GM19455 (cell line): ENCODE measurements around the gene KLHL6.

Experiments used
- ATAC-seq: cut with Tn5 transposase; IDR thresholded peaks from one replicate; pipeline ENCODE4 v1.9.1; 2021; ENCODE audit not compliant: unreplicated experiment

KLHL6 gene

GRCh38 chr3:183508821-183509220 lies 46.7 kb downstream of the KLHL6 start:
- no peak for ATAC-seq

GRCh38 chr3:183507551-183507950 lies 48.0 kb downstream of the KLHL6 start:
- no peak for ATAC-seq

GRCh38 chr3:183506674-183507320 lies 48.7 kb downstream of the KLHL6 start:
- no peak for ATAC-seq

- no peak for ATAC-seq
Measured at GRCh38 chr3:183504597-183504996, 50.9 kb downstream of the KLHL6 start.

- no peak for ATAC-seq
Measured at GRCh38 chr3:183503746-183504145, 51.8 kb downstream of the KLHL6 start.

- ATAC-seq = no peak
Measured at GRCh38 chr3:183502237-183503181, 53.0 kb downstream of the KLHL6 start.

- ATAC-seq = no peak
Measured at GRCh38 chr3:183500981-183501704, 54.4 kb downstream of the KLHL6 start.

GRCh38 chr3:183500319-183500718 lies 55.2 kb downstream of the KLHL6 start:
- ATAC-seq = no peak

- ATAC-seq = no peak
Measured at GRCh38 chr3:183498634-183499033, 56.9 kb downstream of the KLHL6 start.

- ATAC-seq = no peak
Measured at GRCh38 chr3:183497313-183497712, 58.2 kb downstream of the KLHL6 start.

GRCh38 chr3:183496311-183496710 lies 59.2 kb downstream of the KLHL6 start:
- ATAC-seq = no peak

- no peak for ATAC-seq
Measured at GRCh38 chr3:183494341-183494740, 61.2 kb downstream of the KLHL6 start.

- ATAC-seq = no peak
Measured at GRCh38 chr3:183493296-183494045, 62.0 kb downstream of the KLHL6 start.

GRCh38 chr3:183492849-183493179 lies 62.7 kb downstream of the KLHL6 start:
- ATAC-seq = no peak

- ATAC-seq = no peak
Measured at GRCh38 chr3:183491923-183492848, 63.3 kb downstream of the KLHL6 start.

GRCh38 chr3:183491109-183491922 lies 64.2 kb downstream of the KLHL6 start:
- no peak for ATAC-seq

GRCh38 chr3:183490653-183491052 lies 64.9 kb downstream of the KLHL6 start:
- no peak for ATAC-seq

GRCh38 chr3:183490211-183490601 lies 65.3 kb downstream of the KLHL6 start:
- ATAC-seq = no peak
